ENCODE measurements around the gene HNRNPU.

HNRNPU gene

DNA sequence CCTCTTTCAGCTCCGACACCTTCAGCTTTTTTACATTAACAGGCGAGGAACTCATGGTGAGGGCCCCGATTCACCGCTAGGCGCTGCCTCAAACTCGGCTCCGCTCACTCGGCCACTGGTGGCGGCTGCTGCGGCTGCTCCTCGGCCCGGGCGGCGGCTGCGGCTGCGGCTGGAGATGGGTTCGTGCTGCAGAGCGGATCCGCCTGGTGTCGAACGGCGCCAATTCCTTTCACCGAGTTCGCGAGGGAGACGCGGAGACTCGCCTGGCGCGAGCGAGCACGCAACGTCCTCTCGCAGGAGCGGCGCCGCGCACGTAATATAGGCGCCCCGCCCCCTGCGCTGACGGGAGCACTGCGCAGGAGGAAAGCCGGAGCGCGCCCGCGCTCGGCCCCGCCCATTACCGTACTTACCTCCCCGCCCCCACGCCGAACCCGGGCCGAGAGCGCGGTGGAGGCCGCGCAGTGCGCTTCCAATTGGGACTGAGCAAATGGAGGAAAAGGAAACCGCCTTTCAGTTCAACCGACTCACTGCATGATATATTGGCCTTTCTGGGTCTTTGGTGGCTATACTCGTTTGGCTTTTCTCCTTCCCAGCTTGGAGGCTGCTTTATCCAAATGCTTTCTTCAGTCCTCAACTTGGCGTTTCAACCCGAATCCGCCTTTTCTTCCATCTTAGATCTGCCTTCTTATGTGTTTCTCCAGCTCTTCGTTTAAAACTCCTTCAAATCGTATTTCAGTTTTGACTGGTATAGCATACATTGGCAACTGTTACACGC is at the start of gene HNRNPU:
HNRNPU (minus strand) TSS at position 291 of the 775 bp plus-strand sequence; CDS start at position 55, 236 bp downstream.
- DNase-seq: peak; percentile 99

DNA sequence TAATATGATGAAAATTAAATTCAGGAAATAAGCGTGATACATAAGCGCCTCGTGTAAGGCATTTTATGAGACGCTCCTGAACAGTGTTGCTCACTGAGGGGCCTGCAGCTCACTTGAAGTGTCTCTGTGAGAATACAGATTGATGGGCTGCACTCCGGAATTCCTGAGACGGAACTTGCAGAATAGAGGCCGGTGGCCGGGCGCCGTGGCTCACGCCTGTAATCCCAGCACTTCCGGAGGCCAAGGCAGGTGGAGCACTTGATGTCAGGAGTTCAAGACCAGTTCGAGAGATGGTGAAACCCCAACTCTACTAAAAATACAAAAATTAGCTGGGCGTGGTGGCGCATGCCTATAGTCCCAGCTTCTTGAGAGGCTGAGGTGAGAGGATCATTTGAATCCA is 49.5 kb upstream of the HNRNPU start:
- DNase-seq: no peak

DNA sequence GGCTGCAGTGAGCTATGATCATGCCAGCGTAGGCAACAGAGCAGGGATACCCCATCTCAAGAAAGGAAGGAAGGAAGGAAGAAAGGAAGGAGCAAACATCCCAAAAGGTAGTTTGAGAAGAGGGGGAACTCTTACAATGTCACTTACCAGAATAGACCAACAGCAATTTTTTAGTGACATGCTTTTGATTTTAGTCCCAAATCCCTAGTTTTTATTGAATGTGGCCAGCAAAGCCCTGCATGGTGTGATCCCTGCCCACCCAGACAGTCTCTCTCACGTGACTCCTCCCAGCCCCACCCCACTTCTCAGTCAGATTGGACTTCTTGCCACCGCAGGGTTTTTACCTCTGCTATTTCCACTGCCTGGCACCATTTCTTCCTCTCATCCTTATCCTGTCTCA is 39.8 kb upstream of the HNRNPU start:
- DNase-seq: no peak

DNA sequence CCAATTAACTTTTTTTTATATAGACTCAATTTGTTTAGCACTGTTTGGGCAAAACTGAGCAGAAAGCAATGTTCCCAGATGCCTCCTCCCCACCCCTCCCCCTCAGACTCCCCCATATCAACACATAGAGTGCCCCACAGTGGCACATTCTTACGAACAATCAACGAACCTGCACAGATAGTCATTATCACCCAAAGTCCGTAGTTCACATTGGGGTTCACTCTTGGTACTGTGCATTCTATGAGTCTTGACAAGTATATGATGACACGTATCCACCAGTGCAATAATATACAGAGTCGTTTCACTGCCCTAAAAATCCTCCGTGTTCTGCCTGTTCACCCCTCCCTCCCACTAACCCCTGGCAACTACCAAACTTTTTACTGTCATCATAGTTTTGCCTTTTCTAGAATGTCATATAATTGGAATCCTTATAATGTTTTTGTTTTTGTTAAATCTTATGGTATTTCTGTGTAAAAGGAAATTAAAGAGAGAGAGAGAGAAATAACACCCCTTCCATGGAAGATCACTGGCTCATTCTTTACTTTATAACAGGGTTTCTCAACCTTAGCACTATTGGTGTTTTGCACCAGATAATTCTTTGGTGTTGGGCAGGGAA is 37.2 kb upstream of the HNRNPU start:
- no peak for DNase-seq

DNA sequence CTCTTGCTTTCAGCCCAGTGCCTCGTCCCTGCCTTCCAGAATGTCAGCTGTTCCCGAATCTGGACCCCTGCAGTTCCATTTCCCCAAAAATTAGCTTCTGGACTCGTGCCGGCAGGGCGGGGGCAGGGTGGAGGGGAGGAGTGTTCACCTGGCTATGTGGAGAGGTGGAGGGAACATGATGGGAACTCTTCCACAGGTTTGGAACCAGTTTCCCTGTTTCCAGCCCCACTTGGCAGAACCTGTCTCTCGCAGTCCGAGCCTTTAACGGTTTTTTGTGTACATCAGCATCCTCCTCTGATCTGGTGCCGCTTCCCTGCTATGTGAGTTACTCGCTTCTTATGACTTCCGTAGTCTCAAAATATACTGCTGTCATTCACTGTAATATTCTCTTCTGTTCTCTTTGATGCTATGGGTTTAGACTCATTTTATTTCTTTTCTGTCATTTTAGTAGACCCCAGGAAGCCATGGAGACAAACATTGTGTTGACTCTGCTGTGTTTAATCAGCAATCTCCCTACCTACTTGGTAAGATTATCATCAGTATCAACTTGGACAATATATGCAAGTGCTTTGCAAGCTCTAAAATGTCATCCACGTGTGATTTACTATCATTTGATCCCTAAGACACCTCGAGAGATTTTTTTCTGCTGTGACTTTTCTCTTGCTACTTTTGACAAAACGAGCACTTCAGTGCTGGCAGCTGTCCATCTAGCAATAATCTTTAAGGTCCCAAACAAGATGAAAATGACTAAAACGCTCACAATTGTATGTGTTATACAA is 33.3 kb upstream of the HNRNPU start:
- DNase-seq: peak; percentile 56 to 61

DNA sequence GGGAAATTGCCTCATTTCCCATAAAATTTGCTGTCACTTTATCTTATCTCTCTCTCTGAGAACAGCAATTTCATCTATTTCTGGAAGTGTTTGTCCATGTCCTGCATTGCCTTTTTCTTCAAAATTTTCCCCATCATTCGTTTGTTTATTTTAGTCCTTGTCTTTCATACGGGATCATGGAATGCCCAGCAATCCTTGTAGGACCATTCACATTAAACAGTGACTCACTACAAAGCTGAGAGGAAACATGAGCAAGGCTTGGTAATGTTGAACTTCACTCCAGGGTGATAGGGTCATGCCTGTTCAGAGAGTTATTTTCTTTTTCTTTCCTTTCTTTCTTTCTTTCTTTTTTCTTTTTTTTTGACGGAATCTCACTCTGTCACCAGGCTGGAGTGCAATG is 32.2 kb upstream of the HNRNPU start:
- DNase-seq: no peak

DNA sequence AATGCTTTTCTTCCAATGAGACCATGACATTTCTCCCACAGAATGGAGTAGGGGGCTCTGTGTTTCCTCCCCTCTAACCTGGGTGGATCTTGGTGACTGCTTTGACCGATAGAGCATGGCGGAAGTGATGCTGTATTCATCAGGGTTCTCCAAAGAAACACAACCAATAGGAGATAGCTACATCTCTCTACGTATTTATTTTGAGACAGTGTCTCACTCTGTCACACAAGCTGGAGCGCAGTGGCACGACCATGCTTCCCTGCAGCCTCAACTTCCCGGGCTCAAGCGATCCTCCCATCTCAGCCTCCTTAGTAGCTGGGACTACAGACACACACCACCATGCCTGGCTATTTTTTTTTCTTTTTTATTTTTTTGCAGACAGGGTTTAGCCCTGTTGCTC is 29.5 kb upstream of the HNRNPU start:
- no peak for DNase-seq

DNA sequence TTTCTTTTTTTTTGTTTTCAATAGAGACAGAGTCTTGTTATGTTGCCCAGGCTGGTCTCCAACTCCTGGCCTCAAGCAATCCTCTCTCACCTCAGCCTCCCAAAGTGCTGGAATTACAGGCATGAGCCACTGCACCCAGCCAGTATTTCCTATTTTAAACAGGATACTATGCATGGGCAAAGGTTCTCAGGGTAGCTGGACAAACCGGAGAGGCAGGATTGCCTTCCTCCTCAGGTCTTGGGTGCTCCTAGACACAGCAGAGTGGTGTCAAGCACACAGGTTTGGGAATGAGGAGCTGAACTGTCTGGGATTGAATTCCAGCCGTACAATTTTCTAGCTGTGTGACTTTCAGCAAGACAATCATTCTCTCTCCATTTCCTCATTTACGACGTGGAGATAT is 22.9 kb upstream of the HNRNPU start:
- DNase-seq: no peak

DNA sequence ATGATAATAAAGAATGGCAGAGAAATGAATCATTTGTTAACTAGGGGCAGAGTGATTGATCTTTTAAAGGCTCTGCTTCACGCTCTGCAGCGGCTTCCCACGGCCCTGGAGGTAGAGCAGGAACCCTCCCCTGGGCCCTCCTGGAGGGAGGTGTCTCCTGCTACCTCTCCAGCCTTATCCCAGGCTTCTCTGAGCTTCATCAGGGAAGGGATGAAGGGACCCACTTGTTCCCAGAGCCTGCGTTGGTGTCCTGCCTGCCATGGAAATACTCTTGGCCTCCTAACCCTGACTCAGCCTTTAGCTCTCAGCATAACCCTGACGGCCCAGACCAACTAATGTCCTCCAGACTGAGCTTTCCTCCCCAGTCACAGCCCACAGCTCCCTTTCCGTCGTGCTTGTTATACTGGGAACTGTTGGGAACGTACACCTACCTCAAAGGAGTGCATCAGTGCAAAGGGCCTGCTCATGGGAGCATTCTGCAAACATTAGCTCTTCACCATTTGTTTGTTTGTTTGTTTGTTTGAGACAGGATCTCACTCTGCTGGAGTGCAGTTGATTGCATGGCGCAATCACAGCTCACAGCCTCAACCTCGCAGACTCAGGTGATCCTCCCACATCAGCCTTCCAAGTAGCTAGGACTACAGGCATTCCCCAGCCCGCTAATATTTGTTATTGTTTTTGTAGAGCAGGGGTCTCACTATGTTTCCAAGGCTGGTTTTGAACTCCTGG is 17.4 kb upstream of the HNRNPU start:
- no peak for DNase-seq

DNA sequence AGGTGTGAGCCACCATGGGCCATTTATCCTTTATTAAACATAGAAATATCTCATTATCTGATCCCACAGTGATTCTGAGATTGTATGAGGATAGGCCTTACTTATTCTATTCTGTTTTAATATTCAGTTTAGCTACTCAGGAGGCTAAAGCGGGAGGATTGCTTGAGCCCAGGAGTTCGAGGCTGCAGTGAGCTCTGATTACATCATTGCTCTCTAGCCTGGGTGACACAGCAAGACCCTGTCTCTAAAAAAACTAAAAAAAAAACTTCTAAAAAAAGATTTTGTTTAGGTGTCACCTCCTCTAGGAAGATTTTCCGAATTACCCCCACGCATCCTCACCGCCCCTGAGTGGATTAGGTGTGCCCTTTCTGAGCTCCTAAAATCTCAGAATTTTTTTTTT is 14.3 kb upstream of the HNRNPU start:
- DNase-seq: no peak

DNA sequence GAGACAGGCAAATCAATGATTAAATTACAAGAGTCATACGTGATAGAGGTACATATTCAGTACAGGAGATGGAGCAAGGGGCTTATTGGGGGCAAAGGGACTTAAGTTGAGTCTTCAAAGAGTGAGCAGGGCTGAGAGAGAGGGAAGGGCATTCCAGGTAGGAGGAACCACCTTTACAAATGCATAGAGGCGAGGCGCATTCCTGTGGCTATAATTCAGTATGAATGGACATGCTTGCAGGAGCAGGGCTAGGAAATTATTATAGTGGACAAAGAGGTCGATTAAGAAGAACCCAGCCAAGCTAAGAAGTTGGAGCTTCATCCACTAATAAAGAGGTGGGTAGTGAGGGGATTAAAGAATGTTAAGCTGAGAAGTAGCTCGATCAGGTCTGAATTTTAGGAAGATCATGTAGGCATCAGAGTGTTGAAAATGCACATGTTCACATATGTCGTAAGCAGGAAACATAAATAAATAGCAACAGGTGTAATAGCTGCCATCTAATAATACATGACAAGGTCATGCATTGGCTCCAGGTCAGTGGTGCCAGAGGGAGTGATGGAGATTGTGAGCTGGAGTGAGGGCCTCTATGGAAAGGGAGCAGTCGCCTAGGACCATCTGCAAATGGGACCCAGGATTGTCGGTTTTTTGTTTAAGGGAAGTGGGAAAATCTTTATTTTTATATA is 12.0 kb upstream of the HNRNPU start:
- no peak for DNase-seq

DNA sequence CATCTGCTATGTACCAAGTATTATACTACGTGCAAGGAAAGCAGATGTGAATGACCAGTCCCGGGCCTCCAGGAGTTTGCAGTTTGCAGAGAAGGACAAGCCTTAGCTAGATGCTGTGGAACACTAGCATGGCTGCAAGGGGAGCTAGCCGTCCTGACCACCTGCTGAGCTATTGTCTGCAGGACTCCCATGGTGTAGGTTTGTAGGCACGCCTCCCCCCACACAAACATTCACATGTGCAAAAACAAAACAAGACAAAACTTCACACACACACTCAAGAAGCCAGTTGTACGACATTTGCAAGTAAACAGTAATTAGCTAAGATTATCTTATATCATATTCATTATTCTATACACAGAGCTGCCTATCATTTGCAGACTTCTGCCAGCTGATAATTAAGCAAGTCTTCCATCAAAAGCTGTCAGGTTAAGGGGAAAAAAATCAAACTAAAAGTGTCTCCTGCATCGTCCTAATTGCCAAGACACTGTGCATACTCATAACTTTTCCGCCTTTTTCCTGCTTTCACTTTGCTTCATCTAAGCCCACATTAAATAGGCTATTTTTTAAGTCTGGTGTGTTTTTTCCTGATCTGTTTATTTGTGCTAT is 10.7 kb upstream of the HNRNPU start:
- DNase-seq: peak; percentile 72 to 82

DNA sequence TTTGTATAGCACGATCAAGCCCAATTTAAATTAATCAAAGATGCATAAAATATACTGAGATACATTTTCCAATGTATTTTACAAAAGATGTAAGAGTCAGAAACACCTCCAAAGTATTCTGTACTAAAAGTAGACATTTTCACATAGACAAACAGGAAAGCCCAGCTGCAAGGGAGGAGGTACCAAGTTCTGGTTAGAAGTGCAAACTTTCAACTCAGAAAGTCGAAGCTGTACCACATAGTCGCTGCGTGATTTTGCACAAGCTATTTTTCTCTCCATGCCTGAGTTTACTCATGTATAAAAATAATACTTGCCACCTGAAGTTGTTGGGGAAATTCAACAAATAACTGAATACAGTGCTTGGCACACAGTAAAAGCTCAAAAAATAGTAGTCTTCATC is 5.6 kb upstream of the HNRNPU start:
- DNase-seq: no peak

DNA sequence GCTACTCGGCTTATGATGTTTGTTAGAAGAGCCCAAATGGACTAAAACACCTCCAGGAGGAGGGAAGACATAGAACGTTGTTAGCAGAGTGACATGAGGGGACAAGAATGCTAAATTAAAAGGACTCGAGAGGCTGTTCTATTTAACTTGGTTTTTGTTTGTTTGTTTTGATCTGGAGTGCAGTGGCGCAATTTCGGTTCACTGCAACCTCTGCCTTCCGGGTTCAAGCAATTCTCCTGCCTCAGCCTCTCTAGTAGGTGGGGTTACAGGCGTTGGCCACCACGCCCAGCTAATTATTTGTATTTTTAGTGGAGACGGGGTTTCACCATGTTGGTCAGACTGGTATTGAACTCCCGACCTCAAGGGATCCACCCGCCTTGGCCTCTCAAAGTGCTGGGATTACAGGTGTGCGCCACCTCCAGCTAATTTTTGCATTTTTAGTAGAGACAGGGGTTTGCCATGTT is 5.1 kb upstream of the HNRNPU start:
- no peak for DNase-seq

DNA sequence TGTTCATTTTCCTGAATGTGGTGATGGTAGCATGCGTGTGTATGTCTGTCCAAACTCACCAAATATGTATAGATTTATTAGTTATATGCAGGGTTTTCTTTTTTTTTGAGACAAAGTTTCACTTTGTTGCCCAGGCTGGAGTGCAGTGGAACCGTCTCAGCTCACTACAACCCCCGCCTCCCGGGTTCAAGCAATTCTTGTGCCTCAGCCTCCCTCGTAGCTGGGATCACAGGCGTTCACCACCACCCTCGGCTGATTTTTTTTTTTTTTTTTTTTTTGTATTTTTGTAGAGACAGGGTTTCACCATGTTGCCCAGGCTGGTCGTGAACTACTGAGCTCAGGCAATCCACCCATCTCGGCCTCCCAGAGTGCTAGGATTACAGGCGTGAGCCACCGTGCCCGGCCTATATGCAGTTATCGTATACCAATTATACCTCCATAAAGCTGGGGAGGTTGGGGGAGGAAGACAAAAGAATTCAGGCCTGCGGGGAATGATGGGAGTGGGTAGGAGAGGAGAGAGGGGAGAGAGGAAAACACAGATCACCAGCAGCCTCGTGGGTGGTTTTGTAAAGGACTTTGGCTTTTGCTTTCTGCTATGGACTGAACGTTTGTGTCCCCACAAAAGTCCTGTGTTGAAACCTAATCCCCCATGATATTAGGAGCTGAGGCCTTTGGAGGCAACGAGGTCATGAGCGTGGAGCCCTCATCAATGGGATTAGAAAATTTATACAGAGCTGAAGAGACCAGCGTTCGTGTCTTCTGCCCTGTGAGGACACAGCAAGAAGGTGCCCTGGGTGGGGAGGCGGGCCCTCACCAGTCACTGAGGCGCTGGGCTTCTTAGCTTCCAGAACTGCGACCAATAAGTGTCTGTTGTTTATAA is 4.4 kb upstream of the HNRNPU start:
- DNase-seq: no peak

DNA sequence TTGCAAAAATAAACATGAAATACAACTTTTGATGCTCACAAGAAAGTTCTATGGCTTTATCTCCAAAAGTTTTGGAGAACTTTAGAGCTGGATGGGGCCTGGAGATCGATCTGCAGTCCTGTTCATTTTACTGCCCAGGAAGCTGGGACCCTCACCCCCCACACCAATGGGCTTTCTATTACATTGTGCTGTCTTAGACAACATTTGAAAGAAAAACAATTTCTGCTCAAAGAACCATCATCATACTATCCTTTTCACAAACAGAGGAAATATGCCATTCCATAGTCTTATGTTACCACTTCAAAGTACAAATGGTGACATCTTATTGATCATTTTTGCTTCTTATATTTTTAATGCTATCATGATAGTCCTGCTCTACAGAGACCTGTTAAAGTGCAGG is 2.0 kb upstream of the HNRNPU start:
- no peak for DNase-seq

DNA sequence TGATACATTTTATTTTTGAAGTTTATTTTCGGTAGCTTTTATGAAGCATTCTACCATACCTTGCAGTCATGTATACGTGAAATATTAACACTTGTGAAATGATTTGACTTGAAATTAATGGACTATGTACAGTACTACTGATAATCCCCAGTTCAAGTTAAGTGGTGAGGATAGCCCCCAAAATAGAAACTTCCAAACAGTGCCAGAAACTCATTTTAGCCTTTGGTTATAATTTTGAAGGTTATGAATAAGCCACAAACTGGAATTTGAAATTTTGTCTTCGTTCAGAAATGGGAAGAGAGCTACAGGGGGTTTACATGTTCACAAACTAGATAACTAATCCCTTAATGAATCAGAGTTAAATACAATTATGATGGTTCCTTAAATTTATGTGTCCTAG is 1.5 kb upstream of the HNRNPU start:
- DNase-seq: no peak

DNA sequence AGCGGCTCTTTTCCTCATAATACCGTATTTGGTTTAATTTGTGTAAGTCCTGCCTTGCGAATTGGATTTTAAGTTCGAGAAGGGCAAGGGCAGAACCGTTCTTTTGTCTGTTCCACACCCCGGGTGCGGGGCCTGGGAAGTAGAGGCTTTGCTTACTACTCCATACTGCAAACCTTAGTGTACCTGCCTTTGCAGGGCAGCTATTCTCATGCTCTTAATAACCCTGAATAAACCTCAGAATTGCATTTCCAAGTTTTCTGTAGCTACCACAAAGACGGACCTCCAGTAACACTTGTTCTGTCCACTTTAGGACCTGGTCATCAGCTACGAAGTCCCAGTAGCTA is 657 bp upstream of the HNRNPU start:
- peak in 1 of 2 experiments; percentile 67 for DNase-seq

DNA sequence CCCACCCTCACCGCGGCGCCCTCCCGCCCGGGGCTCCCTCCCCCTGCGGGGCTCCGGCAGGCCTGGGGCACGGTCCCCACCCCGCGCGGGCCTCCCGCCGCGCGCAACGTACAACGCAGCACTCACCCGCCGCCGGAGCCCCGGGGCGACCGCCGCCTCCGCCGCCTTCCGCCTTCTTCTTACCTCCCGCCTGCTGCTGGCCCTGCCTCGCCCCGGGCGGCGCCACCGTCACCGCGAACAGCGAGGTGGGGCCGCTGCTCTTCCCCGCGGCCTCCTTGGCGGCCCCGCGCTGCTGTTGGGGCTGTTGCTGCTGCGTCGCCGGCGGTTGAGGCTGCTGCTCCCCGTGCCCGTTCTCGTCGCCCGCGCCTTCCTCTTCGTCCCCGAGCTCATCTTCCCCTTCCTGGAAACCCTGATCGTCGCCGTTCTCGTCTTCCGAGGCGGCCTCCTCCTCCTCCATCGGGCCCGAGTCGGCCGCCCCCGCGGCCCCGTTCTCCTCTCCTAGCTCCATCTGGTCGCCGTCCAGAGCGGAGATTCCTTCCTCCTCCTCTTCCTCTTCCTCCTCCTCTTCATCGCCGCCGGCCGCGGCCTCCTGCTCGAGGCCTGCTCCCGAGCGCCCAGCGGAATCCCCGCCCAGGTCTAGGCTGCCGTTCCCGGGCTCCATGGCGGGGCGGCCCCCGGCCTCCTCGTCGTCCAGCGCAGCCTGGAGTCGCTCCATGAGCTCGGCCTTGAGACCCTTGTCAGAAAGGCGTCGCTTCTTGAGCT is 671 bp downstream of the HNRNPU start:
- DNase-seq: no peak

Measured in NCI-H2081 (cell line).